A673 (cell line): ENCODE results near the gene CEBPB. TPM values are rescaled to one million over a fixed set of nuclear protein-coding genes. Genes with fewer than 3 reads are reported as not detected.

Experiments
- BruUV-seq: library from RNA; stranded (reverse); fragments of 400-500 nt; replicated peaks from 2 replicates; lab custom pipeline; 2021; lab: Mats Ljungman, UMichigan
- CTCF ChIA-PET: fragments of 300-600 bp; sonication (Branson Sonifier 250); formaldehyde crosslinking; loops from one replicate; lab custom pipeline; 2022; ENCODE audit warnings: antibody characterized with exemption; lab: Charles Lee
- POLR2A ChIA-PET: fragments of 300-600 bp; sonication (Branson Sonifier 250); formaldehyde crosslinking; loops from one replicate; lab custom pipeline; 2022; ENCODE audit warnings: antibody characterized with exemption; ENCODE audit not compliant: low non-redundant PET; lab: Charles Lee
- DNase-seq: peaks from one replicate; pipeline ENCODE4 v3.0.0-alpha.2; 2015; ENCODE audit warnings: low spot score
- H3K27ac ChIP-seq: fragments of 200-600 bp; sonication (generic); 2 replicates; pipeline ENCODE4 v1.5.1; 2016; ENCODE audit warnings: mixed run types, low read depth, mild to moderate bottlenecking, mixed read lengths, antibody characterized with exemption, low read length; ENCODE audit not compliant: poor library complexity, severe bottlenecking
- H3K27me3 ChIP-seq: fragments of 200-600 bp; sonication (generic); replicated peaks from 2 replicates; pipeline ENCODE4 v1.6.1; 2017; ENCODE audit warnings: mixed run types, low read depth, mild to moderate bottlenecking, mixed read lengths, antibody characterized with exemption, low read length; ENCODE audit not compliant: insufficient read depth, poor library complexity
- H3K36me3 ChIP-seq: fragments of 200-600 bp; sonication (generic); 2 replicates; pipeline ENCODE4 v1.6.1; 2016; ENCODE audit warnings: mixed run types, mild to moderate bottlenecking, mixed read lengths, antibody characterized with exemption, low read length; ENCODE audit not compliant: insufficient read depth, poor library complexity, severe bottlenecking
- H3K4me1 ChIP-seq: fragments of 200-600 bp; sonication (generic); 2 replicates; pipeline ENCODE4 v1.6.1; 2017; ENCODE audit warnings: mixed run types, mild to moderate bottlenecking, mixed read lengths, antibody characterized with exemption, low read length; ENCODE audit not compliant: insufficient read depth, poor library complexity, severe bottlenecking
- H3K4me3 ChIP-seq: fragments of 200-600 bp; sonication (generic); 2 replicates; pipeline ENCODE4 v1.5.1; 2016; ENCODE audit warnings: low read depth, mixed run types, mild to moderate bottlenecking, mixed read lengths, low read length; ENCODE audit not compliant: poor library complexity, severe bottlenecking
- H3K9me3 ChIP-seq: fragments of 200-600 bp; sonication (generic); 2 replicates; pipeline ENCODE4 v1.6.1; 2016; ENCODE audit warnings: mixed run types, low read depth, mild to moderate bottlenecking, mixed read lengths, antibody characterized with exemption, low read length; ENCODE audit not compliant: poor library complexity, severe bottlenecking
- CTCF ChIP-seq: fragments of 300-800, 200-600 bp; sonication (generic); conservative IDR thresholded peaks from 2 replicates; pipeline ENCODE4 v1.5.1; 2017; ENCODE audit warnings: low read depth, mild to moderate bottlenecking, antibody characterized with exemption, low read length, moderate library complexity, mixed read lengths
- EZH2 ChIP-seq: fragments of 200-600 bp; sonication (generic); IDR thresholded peaks from 2 replicates; pipeline ENCODE4 v1.6.1; 2017; ENCODE audit warnings: borderline replicate concordance, low read depth, mild to moderate bottlenecking, mixed read lengths, antibody characterized with exemption, low read length; ENCODE audit not compliant: poor library complexity, severe bottlenecking
- intact Hi-C: fragments of 100-400 bp; cut with micrococcal nuclease; formaldehyde crosslinking; loops from one replicate; pipeline ENCODE4 v1.10.0; 2022; ENCODE audit not compliant: unreplicated experiment
- total RNA-seq: library from RNA; stranded (reverse); gene quantifications from 2 replicates; pipeline ENCODE4 v1.2.3, GENCODE V29; 2021

Gene CEBPB
- total RNA-seq, 1 experiment from 2014 or later: 130 TPM

- Histone ChIP-seq H3K4me3 (no peak overlapping the region), H3K27me3 (no peaks in the 10 kb centered on the region), H3K4me1 (peaks cover 17% of the 10 kb centered on the region), H3K9me3 (peaks cover 4% of the 10 kb centered on the region), H3K36me3 (peaks cover 28% of the 10 kb centered on the region), H3K27ac (peak overlapping the region; percentile 34)
- no TSS peak for BruUV-seq
- TF ChIP-seq CTCF (no peak), EZH2 (no peak)
- ChIA-PET CTCF (interaction anchor here (1.0 kb wide), 1 partner anchor 267 kb away, joined by 3 read pairs; no protein-coding TSS in a partner anchor), POLR2A (no interaction called here)
- no peak for DNase-seq
- intact Hi-C loops: no loop called here
Measured at GRCh38 chr20:50196896-50197295, 6.3 kb downstream of the CEBPB start.

- DNase-seq: no peak
- no TSS peak for BruUV-seq
- H3K4me3 ChIP-seq: no peak overlapping the region
- no peaks in the 10 kb centered on the region for H3K27me3 ChIP-seq
- peaks cover 23% of the 10 kb centered on the region for H3K36me3 ChIP-seq
- intact Hi-C loops: no loop called here
- POLR2A ChIA-PET: no interaction called here
- H3K4me1 ChIP-seq: peaks cover 17% of the 10 kb centered on the region
- peak overlapping the region; percentile 34 for H3K27ac ChIP-seq
- CTCF ChIA-PET: interaction anchor here (1.0 kb wide), 1 partner anchor 267 kb away, joined by 3 read pairs; no protein-coding TSS in a partner anchor
- TF ChIP-seq CTCF: no peak
- TF ChIP-seq EZH2: no peak
- peaks cover 4% of the 10 kb centered on the region for H3K9me3 ChIP-seq
Measured at GRCh38 chr20:50197463-50198179, 7.0 kb downstream of the CEBPB start.

GRCh38 chr20:50198180-50198666, 7.6 kb downstream of the CEBPB start:
- no peak for TF ChIP-seq EZH2
- TF ChIP-seq CTCF: no peak
- Histone ChIP-seq H3K36me3 (peaks cover 17% of the 10 kb centered on the region), H3K9me3 (peaks cover 7% of the 10 kb centered on the region), H3K4me3 (no peak overlapping the region), H3K27me3 (no peaks in the 10 kb centered on the region), H3K4me1 (peaks cover 17% of the 10 kb centered on the region), H3K27ac (no peak overlapping the region)
- no peak for DNase-seq
- POLR2A ChIA-PET: no interaction called here
- CTCF ChIA-PET: interaction anchor here (0.6 kb wide), 1 partner anchor 127 kb away, joined by 3 read pairs; no protein-coding TSS in a partner anchor
- BruUV-seq: no TSS peak
- intact Hi-C loops: no loop called here
